Liver (tissue), 9 donors: ENCODE data around the gene GPATCH8. TPM values are rescaled to one million over a fixed set of nuclear protein-coding genes. Genes with fewer than 3 reads are reported as not detected.

Experiments used
- DNase-seq: peaks from one replicate; pipeline ENCODE4 v3.0.0-alpha.2; 2017; ENCODE audit warnings: low spot score
- H3K27ac ChIP-seq, 2 donors: one replicate each; pipeline ENCODE4 v1.7.0; 2013; ENCODE audit warnings: inconsistent platforms in 2 of 2, low read length in 2 of 2, control low read depth in 1 of 2, low read depth in 1 of 2, mild to moderate bottlenecking in 1 of 2
- H3K27me3 ChIP-seq, 4 donors: one replicate each; pipeline versions ENCODE4 v1.6.1 to v1.7.0; 2013; ENCODE audit warnings: low read length in 3 of 4, inconsistent platforms in 1 of 4, mild to moderate bottlenecking in 1 of 4, moderate library complexity in 1 of 4; ENCODE audit not compliant: control insufficient read depth in 4 of 4, insufficient read depth in 4 of 4
- H3K36me3 ChIP-seq, 4 donors: one replicate each; pipeline versions ENCODE4 v1.6.1 to v1.7.0; 2013; ENCODE audit warnings: low read length in 3 of 4, mild to moderate bottlenecking in 3 of 4, low read depth in 1 of 4, moderate library complexity in 1 of 4; ENCODE audit not compliant: control insufficient read depth in 4 of 4, insufficient read depth in 3 of 4
- H3K4me1 ChIP-seq, 4 donors: one replicate each; pipeline versions ENCODE4 v1.6.1 to v1.7.0; 2013; ENCODE audit warnings: low read length in 3 of 4, mild to moderate bottlenecking in 3 of 4, moderate library complexity in 1 of 4; ENCODE audit not compliant: control insufficient read depth in 4 of 4, insufficient read depth in 4 of 4
- H3K4me3 ChIP-seq, 3 donors: one replicate each; pipeline versions ENCODE4 v1.6.1 to v1.7.0; 2013; ENCODE audit warnings: low read length in 3 of 3, control low read depth in 1 of 3, low read depth in 1 of 3, mild to moderate bottlenecking in 1 of 3
- H3K9ac ChIP-seq, 2 donors: one replicate each; pipeline ENCODE4 v1.7.0; 2013; ENCODE audit warnings: low read length in 2 of 2, mild to moderate bottlenecking in 2 of 2, moderate library complexity in 2 of 2, control low read depth in 1 of 2, low read depth in 1 of 2
- H3K9me3 ChIP-seq, 4 donors: one replicate each; pipeline versions ENCODE4 v1.6.1 to v1.7.0; 2013; ENCODE audit warnings: low read length in 3 of 4; ENCODE audit not compliant: control insufficient read depth in 4 of 4
- ATF3 ChIP-seq: IDR thresholded peaks from 2 replicates; pipeline ENCODE4 v1.6.1; 2016; ENCODE audit warnings: antibody characterized with exemption
- CTCF ChIP-seq: fragments of 150-350 bp; IDR thresholded peaks from 2 replicates; pipeline ENCODE4 v1.5.1; 2017; ENCODE audit warnings: improper control_type of control experiment, low read depth, low read length; ENCODE audit not compliant: missing input control
- EGR1 ChIP-seq, 2 donors: IDR thresholded peaks; 2 replicates each; pipeline ENCODE4 v1.6.1; 2016 to 2018; ENCODE audit warnings: antibody characterized with exemption in 2 of 2, low read depth in 2 of 2
- FOXA1 ChIP-seq: IDR thresholded peaks from 2 replicates; pipeline ENCODE4 v1.6.1; 2016; ENCODE audit warnings: antibody characterized with exemption
- FOXA2 ChIP-seq: IDR thresholded peaks from 2 replicates; pipeline ENCODE4 v1.6.1; 2016; ENCODE audit warnings: antibody characterized with exemption
- GABPA ChIP-seq, 2 donors: IDR thresholded peaks in 1 of 2; conservative IDR thresholded peaks in 1 of 2; 2 replicates each; pipeline ENCODE4 v1.6.1; 2016; ENCODE audit warnings: antibody characterized with exemption in 2 of 2, mild to moderate bottlenecking in 1 of 2, moderate library complexity in 1 of 2
- HNF4A ChIP-seq, 2 donors: conservative IDR thresholded peaks; 2 replicates each; pipeline ENCODE4 v1.6.1; 2016; ENCODE audit warnings: antibody characterized with exemption in 2 of 2, mild to moderate bottlenecking in 2 of 2
- HNF4G ChIP-seq: IDR thresholded peaks from 2 replicates; pipeline ENCODE4 v1.6.1; 2016; ENCODE audit warnings: antibody characterized with exemption
- JUND ChIP-seq, 2 donors: IDR thresholded peaks; 2 replicates each; pipeline ENCODE4 v1.6.1; 2016; ENCODE audit warnings: antibody characterized with exemption in 2 of 2
- MAX ChIP-seq: IDR thresholded peaks from 2 replicates; pipeline ENCODE4 v1.6.1; 2016; ENCODE audit warnings: antibody characterized with exemption
- NR2F2 ChIP-seq: IDR thresholded peaks from 2 replicates; pipeline ENCODE4 v1.6.1; 2016; ENCODE audit warnings: antibody characterized with exemption
- RAD21 ChIP-seq, 2 donors: IDR thresholded peaks; 2 replicates each; pipeline ENCODE4 v1.6.1; 2016; ENCODE audit warnings: antibody characterized with exemption in 2 of 2, mild to moderate bottlenecking in 2 of 2
- REST ChIP-seq: IDR thresholded peaks from 2 replicates; pipeline ENCODE4 v1.6.1; 2016; ENCODE audit warnings: antibody characterized with exemption, mild to moderate bottlenecking
- RXRA ChIP-seq, 2 donors: IDR thresholded peaks; 2 replicates each; pipeline ENCODE4 v1.6.1; 2017 to 2018; ENCODE audit warnings: antibody characterized with exemption in 2 of 2, mild to moderate bottlenecking in 1 of 2
- SP1 ChIP-seq: IDR thresholded peaks from 2 replicates; pipeline ENCODE4 v1.6.1; 2018; ENCODE audit warnings: antibody characterized with exemption, mild to moderate bottlenecking
- YY1 ChIP-seq: IDR thresholded peaks from 2 replicates; pipeline ENCODE4 v1.6.1; 2016; ENCODE audit warnings: antibody characterized with exemption, mild to moderate bottlenecking
- ZBTB33 ChIP-seq: IDR thresholded peaks from 2 replicates; pipeline ENCODE4 v1.6.1; 2016; ENCODE audit warnings: antibody characterized with exemption
- WGBS: extraction: QIAGEN DNeasy Blood & Tissue Kit; methylation state at CpG from one replicate; pipeline ENCODE4 v1.1.7; 2013; 5-methylcytosine and 5-hydroxymethylcytosine counted together
- polyA plus RNA-seq, 2 donors: library from polyadenylated mRNA; stranded (reverse) in 1 of 2; unstranded in 1 of 2; fragments of 200-250 nt in 1 of 2; fragments of >200 nt in 1 of 2; fragmentation: Nextera tagmentation in 1 of 2; extraction: Ambion mirVana in 1 of 2; gene quantifications; one replicate each; pipeline versions ENCODE4 v1.2.1 to v1.2.3, GENCODE V29; 2013 to 2015
- total RNA-seq, 2 donors: library from RNA; depleted of rRNA; stranded (reverse); fragments of >200 nt; gene quantifications; one replicate each; pipeline ENCODE4 v1.2.3, GENCODE V29; 2014
- donor health status: healthy.
- donor health status: healthy.
- donor health status: healthy.
- donor health status: healthy.
- donor health status: healthy.

GPATCH8 gene
- total and polyA plus RNA-seq, 4 donors = 4.2 to 21.8 (median 9.9) TPM

GRCh38 chr17:44493339-44493738, 9.9 kb downstream of the GPATCH8 start:
- H3K4me3 ChIP-seq = no peak overlapping the region
- TF ChIP-seq EGR1 (IDR thresholded peaks at IDR 0.05; ENCODE audit: low read depth in 2 of 2) = no peak
- TF ChIP-seq RXRA (IDR thresholded peaks at IDR 0.05) = no peak
- TF ChIP-seq NR2F2 = no peak
- TF ChIP-seq SP1 = no peak
- TF ChIP-seq JUND (IDR thresholded peaks at IDR 0.05) = no peak
- no peak for TF ChIP-seq GABPA (IDR thresholded peaks at IDR 0.05 in 1 of 2, conservative IDR thresholded peaks at IDR 0.05 in 1 of 2)
- TF ChIP-seq RAD21 (IDR thresholded peaks at IDR 0.05) = no peak
- no peak for TF ChIP-seq HNF4A (conservative IDR thresholded peaks at IDR 0.05)
- no peak for TF ChIP-seq CTCF
- no peak for TF ChIP-seq MAX
- TF ChIP-seq FOXA2 = no peak
- H3K9me3 ChIP-seq = no peaks in the 10 kb centered on the region
- H3K9ac ChIP-seq = no peak overlapping the region
- no peaks in the 10 kb centered on the region for H3K36me3 ChIP-seq
- WGBS = 85% methylated on average over 5 of the region's 5 CpGs
- no peak for DNase-seq
- no peaks in the 10 kb centered on the region for H3K27me3 ChIP-seq
- peaks cover 0 to 3% (median 2%) of the 10 kb centered on the region in 4 donors for H3K4me1 ChIP-seq
- no peak overlapping the region for H3K27ac ChIP-seq

- no peaks in the 10 kb centered on the region for H3K27me3 ChIP-seq
- no peak overlapping the region for H3K9ac ChIP-seq
- no peak for TF ChIP-seq GABPA (IDR thresholded peaks at IDR 0.05 in 1 of 2, conservative IDR thresholded peaks at IDR 0.05 in 1 of 2)
- TF ChIP-seq JUND (IDR thresholded peaks at IDR 0.05) = no peak
- no peak for TF ChIP-seq RXRA (IDR thresholded peaks at IDR 0.05)
- no peak for TF ChIP-seq HNF4G
- no peak for TF ChIP-seq YY1
- no peak for TF ChIP-seq REST
- TF ChIP-seq MAX = no peak
- no peak for TF ChIP-seq EGR1 (IDR thresholded peaks at IDR 0.05; ENCODE audit: low read depth in 2 of 2)
- TF ChIP-seq ZBTB33 = no peak
- no peak for TF ChIP-seq FOXA2
- TF ChIP-seq ATF3 = no peak
- no peak for TF ChIP-seq RAD21 (IDR thresholded peaks at IDR 0.05)
- no peak for TF ChIP-seq FOXA1
- TF ChIP-seq SP1 = no peak
- DNase-seq = no peak
- no peak overlapping the region for H3K4me3 ChIP-seq
- no peaks in the 10 kb centered on the region for H3K36me3 ChIP-seq
- H3K9me3 ChIP-seq = no peaks in the 10 kb centered on the region
- no peak overlapping the region for H3K27ac ChIP-seq
- peaks cover 0 to 3% (median 2%) of the 10 kb centered on the region in 4 donors for H3K4me1 ChIP-seq
- 97% methylated on average over 2 of the region's 2 CpGs for WGBS
Measured at GRCh38 chr17:44492706-44493272, 10.4 kb downstream of the GPATCH8 start.
